ENCODE results near the gene SSTR4. TPM values are rescaled to one million over a fixed set of nuclear protein-coding genes. Genes with fewer than 3 reads are reported as not detected.
"Not testable (repeated sequence)": the region's sequence is repeated elsewhere in the genome, so short reads cannot be mapped to it uniquely, and the experiment has no call there.

The SSTR4 gene
- total RNA-seq, 2 donors from 2014 or later: not detected

DNA sequence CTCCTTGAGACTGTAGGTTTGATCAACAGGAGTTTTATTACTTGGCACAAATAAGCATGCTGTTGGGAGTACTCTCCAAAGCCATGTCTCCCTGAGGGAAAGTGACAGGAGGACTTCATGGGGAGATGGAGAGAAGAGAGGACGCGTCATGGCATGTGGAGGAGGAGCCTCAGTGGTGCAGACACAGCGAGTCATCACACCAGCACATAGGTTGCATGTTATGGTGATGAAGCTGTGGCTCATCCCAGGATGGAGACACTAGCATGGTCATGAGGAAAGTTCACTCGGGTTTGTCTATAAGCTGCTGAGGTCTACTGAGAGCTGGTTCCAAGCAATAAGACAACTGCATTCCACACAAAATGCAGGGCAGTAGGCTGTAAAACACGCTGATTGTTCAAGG is 13.2 kb upstream of the SSTR4 start:
- Histone ChIP-seq H3K27ac (no peak overlapping the region), H3K27me3 (no peaks in the 10 kb centered on the region), H3K9me3 (no peaks in the 10 kb centered on the region), H3K36me3 (no peaks in the 10 kb centered on the region), H3K4me3 (no peak overlapping the region), H3K9ac (ENCODE audit: low read depth in 2 of 2, low read length in 2 of 2) (no peak overlapping the region), H3K4me1 (no peaks in the 10 kb centered on the region)
- intact Hi-C loops (cut with DNase I): no loop called here
- no peak for DNase-seq
- no peak for TF ChIP-seq CTCF (IDR thresholded peaks at IDR 0.05)

DNA sequence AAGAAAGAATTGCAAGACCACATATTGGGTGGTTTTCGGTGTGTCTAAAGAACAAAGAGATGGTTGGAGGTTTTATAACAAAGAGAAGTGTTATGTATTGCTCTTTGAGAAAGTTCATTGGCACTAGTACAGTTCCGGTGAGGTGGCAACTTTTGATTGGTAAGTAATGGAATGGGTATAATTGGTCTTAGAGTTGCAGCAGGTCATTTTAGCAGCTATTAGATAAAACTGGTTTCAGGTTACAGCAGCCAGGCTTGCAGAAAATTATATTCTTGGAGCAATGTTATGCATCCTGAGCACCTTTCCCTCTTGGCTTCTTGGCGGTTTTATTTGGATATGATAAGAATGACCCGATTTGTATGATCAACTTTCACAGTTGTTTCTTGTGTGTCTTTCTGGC is 12.3 kb upstream of the SSTR4 start:
- H3K27me3 ChIP-seq: no peaks in the 10 kb centered on the region
- H3K9me3 ChIP-seq: no peaks in the 10 kb centered on the region
- no peak for TF ChIP-seq CTCF (IDR thresholded peaks at IDR 0.05)
- H3K9ac ChIP-seq (ENCODE audit: low read depth in 2 of 2, low read length in 2 of 2): no peak overlapping the region
- H3K4me3 ChIP-seq: no peak overlapping the region
- no peak overlapping the region for H3K27ac ChIP-seq
- no peaks in the 10 kb centered on the region for H3K4me1 ChIP-seq
- no peaks in the 10 kb centered on the region for H3K36me3 ChIP-seq
- no peak for DNase-seq
- intact Hi-C loops (cut with DNase I): no loop called here

DNA sequence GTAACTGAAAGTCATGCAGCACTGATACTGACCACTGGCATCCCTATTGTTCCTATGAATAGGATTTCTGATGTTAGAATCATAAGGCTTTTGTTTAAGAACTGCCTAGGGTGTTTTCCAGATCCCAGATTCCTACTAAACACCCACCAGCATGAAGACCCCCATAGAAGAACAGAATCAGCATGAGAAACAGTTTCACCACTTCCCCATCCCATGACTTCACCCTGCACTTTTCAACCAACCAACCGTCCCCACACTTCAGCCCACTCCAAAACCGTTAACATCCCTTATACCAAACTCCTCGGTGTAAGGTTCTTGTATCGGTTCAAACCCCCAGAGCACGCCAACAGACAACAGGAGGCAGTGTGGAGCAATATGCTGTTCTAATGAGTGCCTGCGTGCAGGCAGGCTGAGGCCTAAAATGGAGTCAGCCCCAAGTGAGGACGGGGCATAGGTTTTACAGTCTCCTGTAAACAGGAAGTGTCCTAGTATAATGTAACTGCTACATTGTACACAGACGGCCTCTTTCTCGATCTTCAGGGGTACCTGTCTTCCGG is 11.4 kb upstream of the SSTR4 start:
- no peaks in the 10 kb centered on the region for H3K27me3 ChIP-seq
- DNase-seq: no peak
- no peak overlapping the region for H3K27ac ChIP-seq
- intact Hi-C loops (cut with DNase I): no loop called here
- H3K36me3 ChIP-seq: no peaks in the 10 kb centered on the region
- H3K9ac ChIP-seq (ENCODE audit: low read depth in 2 of 2, low read length in 2 of 2): no peak overlapping the region
- H3K4me3 ChIP-seq: no peak overlapping the region
- H3K9me3 ChIP-seq: no peaks in the 10 kb centered on the region
- no peaks in the 10 kb centered on the region for H3K4me1 ChIP-seq
- TF ChIP-seq CTCF (IDR thresholded peaks at IDR 0.05): no peak

DNA sequence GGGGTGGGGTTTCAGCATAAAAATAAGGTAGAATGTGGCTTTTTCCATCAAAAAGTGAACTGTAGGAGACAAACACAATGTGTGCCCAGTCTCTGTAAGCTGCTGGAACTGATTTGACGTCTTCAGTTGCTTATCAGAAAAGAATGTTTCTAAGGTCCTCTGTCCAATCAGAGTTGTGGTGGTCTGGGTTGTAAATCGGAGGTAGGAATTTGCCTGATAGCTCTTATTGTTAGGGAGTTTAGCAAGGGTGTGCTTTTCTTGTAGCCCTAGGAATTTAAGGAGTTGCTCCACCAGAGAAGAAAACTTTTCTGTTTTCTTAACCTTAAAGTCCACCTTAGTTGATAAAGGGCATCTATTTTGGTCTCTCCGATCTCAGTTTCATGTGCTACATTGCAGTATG is 10.4 kb upstream of the SSTR4 start:
- no peak for TF ChIP-seq CTCF (IDR thresholded peaks at IDR 0.05)
- DNase-seq: no peak
- Histone ChIP-seq H3K9ac (ENCODE audit: low read depth in 2 of 2, low read length in 2 of 2) (no peak overlapping the region), H3K27me3 (no peaks in the 10 kb centered on the region), H3K36me3 (no peaks in the 10 kb centered on the region), H3K9me3 (no peaks in the 10 kb centered on the region), H3K4me3 (no peak overlapping the region), H3K4me1 (no peaks in the 10 kb centered on the region), H3K27ac (no peak overlapping the region)
- intact Hi-C loops (cut with DNase I): no loop called here

DNA sequence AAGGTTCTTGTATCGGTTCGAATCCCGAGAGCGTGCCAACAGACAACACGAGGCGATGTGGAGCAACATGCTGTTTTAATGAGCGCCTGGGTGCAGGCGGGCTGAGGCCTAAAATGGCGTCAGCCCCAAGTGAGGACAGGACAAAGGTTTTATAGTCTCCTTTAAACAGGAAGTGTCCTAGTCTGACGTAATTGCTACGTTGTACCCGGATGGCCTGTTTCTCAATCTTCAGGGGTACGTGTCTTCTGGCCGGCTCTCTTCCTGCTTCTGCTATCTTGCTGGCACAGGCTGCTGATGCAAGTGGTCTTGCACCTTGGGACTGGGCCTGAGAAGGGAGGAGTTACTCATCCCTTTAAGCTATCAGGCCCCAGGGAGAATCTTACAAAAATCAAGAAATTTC is 9.6 kb upstream of the SSTR4 start:
- DNase-seq; H3K4me3 ChIP-seq; H3K9ac ChIP-seq (ENCODE audit: low read depth in 2 of 2, low read length in 2 of 2); H3K9me3 ChIP-seq; H3K27ac ChIP-seq; H3K27me3 ChIP-seq; H3K36me3 ChIP-seq; H3K4me1 ChIP-seq; intact Hi-C loops (cut with DNase I): not testable (repeated sequence)

GRCh38 chr20:23027721-23028120 is 7.4 kb upstream of the SSTR4 start:
- H3K9me3 ChIP-seq: no peaks in the 10 kb centered on the region
- DNase-seq: no peak
- intact Hi-C loops (cut with DNase I): no loop called here

More at GRCh38 chr20:23027721-23028120, 7.4 kb upstream of the SSTR4 start:
- no peaks in the 10 kb centered on the region for H3K4me1 ChIP-seq
- TF ChIP-seq CTCF (IDR thresholded peaks at IDR 0.05): no peak
- H3K27me3 ChIP-seq: no peaks in the 10 kb centered on the region
- no peaks in the 10 kb centered on the region for H3K36me3 ChIP-seq
- no peak overlapping the region for H3K9ac ChIP-seq (ENCODE audit: low read depth in 2 of 2, low read length in 2 of 2)
- no peak overlapping the region for H3K27ac ChIP-seq
- H3K4me3 ChIP-seq: no peak overlapping the region

Data from colonic mucosa (tissue), 4 donors.